ACC112 (cell line): ENCODE measurements around the gene RAP1GAP.
"Not testable (repeated sequence)": the region's sequence is repeated elsewhere in the genome, so short reads cannot be mapped to it uniquely, and the experiment has no call there.

Experiments
- H2AFZ ChIP-seq: fragments of 200-600 bp; sonication (generic); one replicate; pipeline ENCODE4 v1.6.0; 2017; ENCODE audit warnings: antibody characterized with exemption, low read length; ENCODE audit not compliant: unreplicated experiment
- H3K27ac ChIP-seq: fragments of 200-600 bp; sonication (generic); 2 replicates; pipeline ENCODE4 v1.5.1; 2014; ENCODE audit warnings: low read depth, mild to moderate bottlenecking, antibody characterized with exemption, low read length, moderate library complexity
- H3K27me3 ChIP-seq: fragments of 200-600 bp; sonication (generic); 2 replicates; pipeline ENCODE4 v1.6.1; 2014; ENCODE audit warnings: mild to moderate bottlenecking, antibody characterized with exemption, low read length, moderate library complexity, mixed read lengths; ENCODE audit not compliant: insufficient read depth
- H3K36me3 ChIP-seq: fragments of 200-600 bp; sonication (generic); 2 replicates; pipeline ENCODE4 v1.6.1; 2016; ENCODE audit warnings: mild to moderate bottlenecking, antibody characterized with exemption, low read length, moderate library complexity, mixed read lengths; ENCODE audit not compliant: insufficient read depth
- H3K4me1 ChIP-seq: fragments of 200-600 bp; sonication (generic); one replicate; pipeline ENCODE4 v1.6.1; 2016; ENCODE audit warnings: low read length, mixed read lengths; ENCODE audit not compliant: insufficient read depth, unreplicated experiment, control insufficient read depth
- H3K4me3 ChIP-seq: fragments of 200-600 bp; sonication (generic); 2 replicates; pipeline ENCODE4 v1.5.1; 2014; ENCODE audit warnings: mild to moderate bottlenecking, low read depth, low read length
- H3K79me2 ChIP-seq: fragments of 200-600 bp; sonication (generic); one replicate; pipeline ENCODE4 v1.6.0; 2016; ENCODE audit warnings: low read length; ENCODE audit not compliant: control insufficient read depth, unreplicated experiment, insufficient read depth

Gene RAP1GAP

DNA sequence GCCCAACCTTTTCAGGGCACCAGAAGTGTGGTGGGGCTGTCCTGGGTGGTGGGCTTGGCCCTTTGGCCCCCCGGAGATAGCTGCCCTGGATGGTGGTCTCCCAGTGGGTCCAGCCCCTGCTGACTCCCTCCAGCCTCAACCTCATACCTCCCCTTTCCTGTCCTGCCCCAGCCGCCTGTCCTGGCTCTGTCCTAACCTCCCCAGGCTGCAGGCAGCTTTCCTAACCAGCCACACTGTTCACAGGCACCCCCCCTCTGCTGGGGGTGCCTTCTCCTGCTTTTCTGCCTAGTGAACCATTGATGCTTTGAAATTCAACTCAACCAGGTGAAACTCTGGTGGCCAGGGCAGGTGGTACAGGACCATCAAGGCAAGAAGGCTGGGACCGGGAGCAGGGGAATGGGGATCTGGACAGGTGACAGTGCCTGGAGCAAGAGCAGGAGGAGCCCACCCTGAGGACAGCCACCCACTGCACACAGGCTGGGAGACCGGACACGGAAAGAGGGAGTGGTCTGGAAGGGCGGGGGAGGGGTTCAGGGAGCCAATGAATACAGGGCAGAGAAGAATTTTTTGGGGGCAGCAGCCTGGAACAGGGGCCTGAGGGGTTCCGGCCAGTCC lies 35.9 kb downstream of the RAP1GAP start:
- Histone ChIP-seq H3K27ac (no peak overlapping the region), H3K4me3 (no peak overlapping the region), H3K79me2 (no peaks in the 10 kb centered on the region), H2AFZ (no peak overlapping the region), H3K27me3 (peaks cover 23% of the 10 kb centered on the region), H3K4me1 (no peaks in the 10 kb centered on the region), H3K36me3 (no peaks in the 10 kb centered on the region)

DNA sequence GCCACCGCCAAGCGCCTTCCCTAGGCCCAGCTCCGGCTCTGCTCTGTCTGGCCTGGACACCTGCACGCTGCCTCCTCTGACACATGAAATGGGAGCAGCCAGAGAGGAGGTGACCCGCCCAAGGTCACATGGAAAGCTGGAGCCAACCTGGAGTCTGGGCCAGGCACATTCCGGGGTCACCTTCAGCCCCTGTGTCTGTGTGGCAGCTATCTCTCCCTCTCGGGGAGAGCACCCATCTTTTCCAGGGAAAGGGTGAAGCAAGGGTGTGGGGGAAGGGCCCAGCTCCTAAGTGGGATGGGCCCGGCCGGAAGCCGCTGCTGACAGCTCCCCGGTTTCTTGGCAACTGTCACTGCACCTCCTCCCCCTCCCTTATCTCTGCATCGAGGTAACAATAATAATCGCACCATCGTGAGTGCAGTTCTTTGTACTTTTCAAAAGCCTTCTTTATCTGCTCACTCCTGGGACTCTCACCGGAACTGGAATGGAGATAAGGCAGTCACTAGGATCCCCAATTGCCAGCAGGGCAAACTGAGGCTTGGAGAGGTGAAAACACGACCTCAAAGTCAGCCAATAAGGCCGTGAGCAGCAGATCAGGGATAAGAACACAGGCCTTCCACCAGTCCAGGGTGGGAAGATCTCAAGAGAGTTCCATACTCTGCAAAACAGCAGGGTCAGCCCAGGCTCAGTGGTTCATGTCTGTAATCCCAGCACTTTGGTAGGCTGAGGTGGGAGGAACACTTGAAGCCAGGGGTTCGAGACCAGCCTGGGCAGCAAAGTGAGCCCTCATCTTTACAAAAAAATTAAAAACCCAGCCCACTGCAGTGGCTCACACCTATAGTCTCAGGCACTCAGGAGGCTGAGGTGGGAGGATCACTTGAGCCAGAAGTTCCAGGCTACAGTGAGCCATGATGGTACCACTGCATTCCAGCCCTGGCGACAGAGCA lies 36.9 kb downstream of the RAP1GAP start:
- Histone ChIP-seq H3K79me2 (no peaks in the 10 kb centered on the region), H3K27me3 (peaks cover 23% of the 10 kb centered on the region), H3K4me1 (no peaks in the 10 kb centered on the region), H3K27ac (no peak overlapping the region), H2AFZ (no peak overlapping the region), H3K4me3 (no peak overlapping the region), H3K36me3 (no peaks in the 10 kb centered on the region)

DNA sequence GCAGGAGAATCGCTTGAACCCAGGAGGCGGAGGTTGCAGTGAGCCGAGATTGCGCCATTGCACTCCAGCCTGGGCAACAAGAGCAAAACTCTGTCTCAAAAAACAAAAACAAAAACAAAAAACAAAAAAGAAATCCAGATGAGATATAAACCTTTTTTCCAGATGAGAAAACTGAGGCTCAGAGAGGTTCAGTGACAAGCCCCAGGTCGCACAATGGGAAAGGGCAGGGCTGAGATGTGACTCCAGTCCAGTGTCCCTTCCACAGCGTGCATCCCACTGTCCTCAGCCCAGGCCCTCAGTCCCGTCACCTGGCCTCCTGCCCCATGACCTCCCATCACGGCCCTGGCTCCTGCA lies 37.6 kb downstream of the RAP1GAP start:
- not testable (repeated sequence) for H2AFZ ChIP-seq, H3K36me3 ChIP-seq, H3K4me3 ChIP-seq, H3K4me1 ChIP-seq, H3K27ac ChIP-seq, H3K79me2 ChIP-seq
- peaks cover 23% of the 10 kb centered on the region for H3K27me3 ChIP-seq

DNA sequence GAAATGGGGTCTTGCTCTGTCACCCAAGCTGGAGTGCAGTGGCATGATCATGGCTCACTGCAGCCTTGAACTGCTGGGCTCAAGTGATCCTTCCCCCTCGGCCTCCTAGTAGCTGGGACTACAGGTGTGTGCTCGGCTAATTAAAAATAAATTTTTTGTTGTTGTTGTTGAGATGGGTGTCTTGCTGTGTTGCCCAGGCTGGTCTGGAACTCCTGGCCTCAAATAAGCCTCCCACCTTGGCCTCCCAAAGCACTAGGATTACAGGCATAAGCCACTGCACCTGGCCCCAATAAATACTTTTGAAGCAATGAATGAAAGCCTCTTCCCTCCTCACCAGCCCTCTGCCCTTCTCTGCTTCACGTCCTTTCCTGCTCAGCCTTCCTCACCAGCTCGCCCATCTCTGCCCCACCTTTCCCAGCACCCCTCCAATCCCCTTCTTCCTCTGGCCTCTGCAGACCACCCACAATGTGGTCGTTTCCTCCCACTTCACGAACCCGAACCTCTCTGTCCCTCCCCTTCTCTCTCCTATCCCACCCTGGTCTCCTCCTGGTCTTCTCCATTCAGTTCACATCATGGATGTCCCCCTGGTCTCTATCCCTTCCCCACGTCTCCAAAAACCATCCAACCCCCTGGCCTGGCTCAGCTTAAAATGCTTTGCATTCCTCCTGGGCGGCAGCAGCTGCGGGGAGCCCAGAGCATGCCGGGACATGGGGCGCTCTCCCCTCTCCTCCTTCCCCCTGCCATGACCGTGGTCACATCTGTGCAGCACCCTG lies 38.4 kb downstream of the RAP1GAP start:
- no peaks in the 10 kb centered on the region for H3K36me3 ChIP-seq
- H3K4me3 ChIP-seq: no peak overlapping the region
- H3K27me3 ChIP-seq: peaks cover 19% of the 10 kb centered on the region
- H3K4me1 ChIP-seq: no peaks in the 10 kb centered on the region
- no peak overlapping the region for H2AFZ ChIP-seq
- no peak overlapping the region for H3K27ac ChIP-seq
- no peaks in the 10 kb centered on the region for H3K79me2 ChIP-seq

DNA sequence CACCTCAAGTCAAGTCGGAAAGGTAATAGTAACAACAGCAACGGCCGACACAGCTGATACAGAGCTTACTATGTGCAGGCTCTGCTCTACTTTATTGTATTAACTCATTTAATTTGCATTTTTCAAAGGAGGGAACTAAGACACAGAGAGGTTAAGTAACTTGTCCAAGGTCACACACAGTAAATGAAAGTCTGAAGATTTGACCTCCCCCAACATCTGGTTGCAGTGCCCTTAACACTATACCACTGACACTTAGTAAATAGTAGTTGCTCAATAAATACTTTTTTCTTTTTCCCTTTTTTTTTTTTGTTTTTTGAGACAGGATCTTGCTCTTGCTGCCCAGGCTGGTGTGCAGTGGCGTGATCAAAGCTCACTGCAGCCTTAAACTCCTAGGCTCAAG lies 39.2 kb downstream of the RAP1GAP start:
- no peak overlapping the region for H3K4me3 ChIP-seq

DNA sequence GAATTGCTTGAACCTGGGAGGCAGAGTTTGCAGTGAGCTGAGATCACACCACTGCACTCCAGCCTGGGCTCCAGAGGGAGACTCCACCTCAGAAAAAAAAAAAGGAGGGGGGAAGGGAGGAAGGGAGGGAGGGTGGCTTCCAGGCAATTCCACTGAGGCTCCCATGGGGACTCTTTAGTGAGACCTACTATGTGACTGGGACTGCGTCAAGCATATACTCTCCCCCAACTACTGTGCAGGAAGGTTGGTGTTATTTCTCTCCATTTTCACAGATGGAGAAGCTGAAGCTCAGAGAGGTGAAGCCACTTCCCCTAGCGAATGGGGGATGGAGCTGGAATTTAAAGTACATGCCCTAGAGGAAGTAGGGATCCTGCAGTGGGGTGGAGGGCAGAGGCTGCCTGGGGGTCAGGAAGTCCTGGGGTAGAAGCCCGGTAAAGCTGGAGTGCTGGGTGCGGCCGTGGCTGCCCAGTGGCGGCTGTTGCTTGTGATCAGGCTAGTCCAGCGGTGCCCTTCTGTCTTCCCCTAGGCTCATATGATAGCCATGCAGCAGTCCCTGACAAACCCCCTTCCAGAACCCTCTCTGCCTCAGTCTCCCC lies 40.3 kb downstream of the RAP1GAP start:
- H3K36me3 ChIP-seq: no peaks in the 10 kb centered on the region
- H2AFZ ChIP-seq: no peak overlapping the region
- H3K4me3 ChIP-seq: no peak overlapping the region
- peaks cover 17% of the 10 kb centered on the region for H3K27me3 ChIP-seq
- no peaks in the 10 kb centered on the region for H3K79me2 ChIP-seq
- no peaks in the 10 kb centered on the region for H3K4me1 ChIP-seq
- no peak overlapping the region for H3K27ac ChIP-seq

More for the DNA sequence above, 39.2 kb downstream of the RAP1GAP start:
- H2AFZ ChIP-seq: no peak overlapping the region
- H3K79me2 ChIP-seq: no peaks in the 10 kb centered on the region
- H3K27me3 ChIP-seq: peaks cover 17% of the 10 kb centered on the region
- H3K27ac ChIP-seq: no peak overlapping the region
- no peaks in the 10 kb centered on the region for H3K4me1 ChIP-seq
- H3K36me3 ChIP-seq: no peaks in the 10 kb centered on the region

DNA sequence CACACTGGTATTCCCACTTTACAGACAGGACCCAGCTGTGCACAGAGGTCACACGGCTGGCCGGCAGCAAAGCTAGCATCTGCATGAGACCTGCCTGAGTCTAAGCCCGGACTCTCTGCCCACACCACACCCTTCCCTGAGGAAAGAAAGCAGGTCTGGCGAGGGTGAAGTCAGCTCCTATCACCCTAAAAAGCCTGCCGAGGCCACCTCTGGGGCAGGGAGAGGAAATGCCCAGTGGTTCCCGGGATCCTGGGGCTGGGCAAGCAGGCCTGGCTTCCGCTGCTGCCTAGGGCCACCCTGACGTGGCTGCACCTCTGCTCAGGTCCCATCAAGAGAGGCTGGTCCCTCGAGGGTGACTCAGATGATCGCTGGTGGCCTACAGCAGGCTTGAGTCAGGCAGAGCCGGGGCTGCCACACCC lies 42.2 kb downstream of the RAP1GAP start:
- Histone ChIP-seq H3K27ac (no peak overlapping the region), H2AFZ (no peak overlapping the region), H3K79me2 (no peaks in the 10 kb centered on the region), H3K27me3 (peaks cover 18% of the 10 kb centered on the region), H3K4me3 (no peak overlapping the region), H3K36me3 (no peaks in the 10 kb centered on the region), H3K4me1 (no peaks in the 10 kb centered on the region)

DNA sequence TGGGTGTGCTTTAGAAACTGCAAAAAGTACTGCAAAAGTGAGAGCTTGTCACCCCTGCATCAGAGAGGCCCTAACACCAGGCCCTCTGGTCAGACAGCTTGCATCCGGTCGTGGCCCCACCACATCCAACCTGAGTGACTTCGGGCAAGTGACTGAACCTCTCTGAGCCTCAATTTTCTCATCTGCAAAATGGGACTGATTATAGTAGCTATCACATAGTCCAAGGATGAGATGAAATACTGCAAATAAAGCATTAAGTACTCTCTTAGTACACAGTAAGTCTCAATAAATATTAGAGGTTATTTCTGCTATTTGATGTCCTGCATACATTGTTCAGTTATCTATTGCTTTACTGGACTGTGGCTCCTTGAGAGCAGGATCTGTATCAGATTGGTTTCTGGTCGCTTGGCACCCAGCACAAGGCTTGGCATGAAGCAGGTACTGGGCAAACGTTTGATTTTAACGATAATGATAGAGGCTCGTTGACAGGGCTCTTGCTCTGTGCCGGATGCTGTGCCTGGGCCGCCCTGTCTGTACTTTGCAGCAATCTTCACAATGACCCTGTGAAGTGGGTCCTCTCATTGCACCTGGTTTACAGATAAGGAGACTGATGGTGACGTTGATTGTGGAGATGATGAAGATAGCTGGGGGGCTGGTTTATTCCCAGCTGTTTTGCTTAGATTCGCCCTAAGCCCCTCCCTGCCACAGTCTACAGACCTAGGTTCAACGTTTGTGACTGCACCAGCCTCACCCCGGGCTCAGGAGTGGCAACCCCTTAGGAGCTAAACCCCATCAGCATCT lies 43.6 kb downstream of the RAP1GAP start:
- Histone ChIP-seq H3K4me1 (no peaks in the 10 kb centered on the region), H3K79me2 (no peaks in the 10 kb centered on the region), H3K4me3 (no peak overlapping the region), H2AFZ (no peak overlapping the region), H3K27ac (no peak overlapping the region), H3K36me3 (no peaks in the 10 kb centered on the region), H3K27me3 (peaks cover 27% of the 10 kb centered on the region)

DNA sequence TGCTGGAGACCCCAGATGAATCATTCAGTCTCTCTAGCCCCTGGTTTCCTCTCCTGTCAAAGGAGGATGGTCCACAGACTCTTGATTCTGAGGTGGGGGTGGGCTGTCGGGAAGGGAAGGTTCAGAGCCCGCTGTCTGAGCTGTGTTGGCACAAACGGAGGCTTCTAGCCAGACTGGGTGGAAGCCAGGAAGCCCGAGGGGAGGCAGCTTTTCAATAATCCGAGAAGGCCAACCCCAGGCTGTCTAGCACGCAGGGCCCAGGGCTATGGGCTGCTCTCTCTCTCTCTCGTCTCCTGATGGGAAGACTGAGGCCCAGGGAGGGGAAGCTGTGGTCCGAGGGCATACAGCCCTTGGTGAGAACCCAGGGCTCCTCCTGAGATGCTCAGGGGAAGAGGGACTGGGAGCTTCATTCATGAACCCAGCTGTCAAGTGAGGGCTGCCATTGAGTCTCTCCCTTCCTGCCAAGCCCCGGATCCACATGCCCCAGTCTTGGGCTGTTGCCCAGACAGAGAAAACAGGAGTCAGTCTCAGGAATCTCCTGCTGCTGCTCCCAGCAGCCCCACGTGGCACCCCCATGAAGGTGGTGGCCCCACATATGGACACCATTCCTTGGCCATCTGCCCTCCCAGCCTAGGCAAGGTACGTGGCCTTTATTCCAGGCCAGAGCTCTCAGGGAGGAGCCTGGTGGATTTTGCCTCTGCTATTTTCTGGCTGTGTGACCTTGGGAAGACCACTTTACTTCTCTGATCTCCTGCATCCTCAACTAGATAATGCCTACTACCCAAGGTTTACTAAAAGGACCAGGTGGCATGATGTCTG lies 44.4 kb downstream of the RAP1GAP start:
- Histone ChIP-seq H3K4me1 (no peaks in the 10 kb centered on the region), H3K27ac (no peak overlapping the region)

More for the DNA sequence above, 44.4 kb downstream of the RAP1GAP start:
- Histone ChIP-seq H3K4me3 (no peak overlapping the region), H2AFZ (no peak overlapping the region), H3K27me3 (peaks cover 28% of the 10 kb centered on the region), H3K79me2 (no peaks in the 10 kb centered on the region), H3K36me3 (no peaks in the 10 kb centered on the region)
